Naive B cell (primary cell): Measurements from ENCODE around the gene AATF. TPM values are rescaled to one million over a fixed set of nuclear protein-coding genes. Genes with fewer than 3 reads are reported as not detected.
A peak's percentile ranks its signal among the peaks of the same experiment; 100 is the strongest.

Experiments
- ATAC-seq, 2 donors: fragments of 150-1000 bp; cut with Tn5 transposase; 2 replicates each; pipeline ENCODE4 v1.10.0; 2021; ENCODE audit warnings: low read depth in 2 of 2, mild to moderate bottlenecking in 2 of 2, moderate library complexity in 2 of 2
- DNase-seq: peaks from one replicate; pipeline ENCODE4 v3.0.0; 2022
- H3K27ac Mint-ChIP-seq, 6 donors: one replicate each; pipeline ENCODE4 v1.8.0; 2020 to 2022; ENCODE audit warnings: mild to moderate bottlenecking in 6 of 6, mixed read lengths in 6 of 6, moderate library complexity in 5 of 6, inconsistent platforms in 2 of 6
- H3K27me3 Mint-ChIP-seq, 3 donors: one replicate each; pipeline ENCODE4 v1.8.0; 2021 to 2022; ENCODE audit warnings: mixed read lengths in 3 of 3, mild to moderate bottlenecking in 1 of 3
- H3K36me3 Mint-ChIP-seq, 2 donors: one replicate each; pipeline ENCODE4 v1.8.0; 2020 to 2022; ENCODE audit warnings: mixed read lengths in 2 of 2, inconsistent platforms in 1 of 2, mild to moderate bottlenecking in 1 of 2
- H3K4me1 Mint-ChIP-seq, 3 donors: one replicate each; pipeline ENCODE4 v1.8.0; 2020 to 2022; ENCODE audit warnings: mixed read lengths in 3 of 3, inconsistent platforms in 1 of 3, mild to moderate bottlenecking in 1 of 3, moderate library complexity in 1 of 3
- H3K4me3 Mint-ChIP-seq, 8 donors: one replicate each; pipeline ENCODE4 v1.8.0; 2020 to 2022; ENCODE audit warnings: mild to moderate bottlenecking in 8 of 8, mixed read lengths in 8 of 8, moderate library complexity in 8 of 8, inconsistent platforms in 2 of 8
- H3K9me3 Mint-ChIP-seq, 7 donors: one replicate each; pipeline ENCODE4 v1.8.0; 2020 to 2022; ENCODE audit warnings: mixed read lengths in 7 of 7, mild to moderate bottlenecking in 5 of 7, inconsistent platforms in 2 of 7, moderate library complexity in 1 of 7
- polyA plus RNA-seq, 6 donors: library from polyadenylated mRNA; unstranded; fragments of 300-500 nt; fragmentation: Illumina TruSeq; gene quantifications; one replicate each; pipeline ENCODE4 v1.2.3, GENCODE V29; 2021; ENCODE audit warnings: low read depth in 6 of 6

AATF gene
- polyA plus RNA-seq, 6 donors from 2014 or later, result 63.8 to 96.7 (median 73.2) TPM

GRCh38 chr17:36939052-36939801, 9.5 kb upstream of the AATF start:
- peak overlapping the region; percentile 69 to 89 (median 80) for H3K4me3 Mint-ChIP-seq

GRCh38 chr17:36939802-36940312, 8.9 kb upstream of the AATF start:
- Mint-ChIP-seq H3K4me1 (peaks cover 54 to 58% (median 57%) of the 10 kb centered on the region in 3 donors), H3K4me3 (peak overlapping the region in 5 of 8 donors; percentile 39 to 89 (median 85))
- no peak for ATAC-seq

More at GRCh38 chr17:36939052-36939801, 9.5 kb upstream of the AATF start:
- peaks cover 0 to 15% (median 11%) of the 10 kb centered on the region in 7 donors for H3K9me3 Mint-ChIP-seq
- H3K27ac Mint-ChIP-seq, result peak overlapping the region in 5 of 6 donors; percentile 81 to 97 (median 88)
- peaks cover 48 to 81% (median 73%) of the 10 kb centered on the region in 3 donors for H3K27me3 Mint-ChIP-seq
- peaks cover 54 to 59% (median 57%) of the 10 kb centered on the region in 3 donors for H3K4me1 Mint-ChIP-seq
- no peaks in the 10 kb centered on the region for H3K36me3 Mint-ChIP-seq
- ATAC-seq (no peak), DNase-seq (no peak)

GRCh38 chr17:36940313-36941264, 8.2 kb upstream of the AATF start:
- peak overlapping the region in 4 of 6 donors; percentile 76 to 97 (median 83) for H3K27ac Mint-ChIP-seq
- no peak for DNase-seq
- peaks cover 0 to 15% (median 9%) of the 10 kb centered on the region in 7 donors for H3K9me3 Mint-ChIP-seq
- peaks cover 53 to 83% (median 65%) of the 10 kb centered on the region in 3 donors for H3K27me3 Mint-ChIP-seq
- no peaks in the 10 kb centered on the region for H3K36me3 Mint-ChIP-seq
- ATAC-seq, result no peak
- H3K4me3 Mint-ChIP-seq, result peak overlapping the region in 6 of 8 donors; percentile 25 to 89 (median 66)
- H3K4me1 Mint-ChIP-seq, result peaks cover 49 to 50% (median 50%) of the 10 kb centered on the region in 3 donors

More at GRCh38 chr17:36939802-36940312, 8.9 kb upstream of the AATF start:
- no peaks in the 10 kb centered on the region for H3K36me3 Mint-ChIP-seq
- H3K27ac Mint-ChIP-seq, result peak overlapping the region in 4 of 6 donors; percentile 81 to 97 (median 90)
- H3K27me3 Mint-ChIP-seq, result peaks cover 54 to 83% (median 72%) of the 10 kb centered on the region in 3 donors
- DNase-seq, result no peak
- peaks cover 0 to 15% (median 11%) of the 10 kb centered on the region in 7 donors for H3K9me3 Mint-ChIP-seq

GRCh38 chr17:36941265-36942010, 7.3 kb upstream of the AATF start:
- no peak for ATAC-seq
- H3K27ac Mint-ChIP-seq, result peak overlapping the region in 5 of 6 donors; percentile 6 to 95 (median 85)

GRCh38 chr17:36942019-36942599, 6.6 kb upstream of the AATF start:
- Mint-ChIP-seq H3K4me1 (peaks cover 38 to 43% (median 39%) of the 10 kb centered on the region in 3 donors), H3K36me3 (peaks cover 0 to 5% of the 10 kb centered on the region in 2 donors), H3K4me3 (peak overlapping the region in 7 of 8 donors; percentile 25 to 82 (median 55)), H3K27me3 (peaks cover 58 to 79% (median 64%) of the 10 kb centered on the region in 3 donors), H3K27ac (peak overlapping the region in 5 of 6 donors; percentile 6 to 95 (median 85)), H3K9me3 (peaks cover 0 to 15% (median 9%) of the 10 kb centered on the region in 7 donors)
- DNase-seq (no peak), ATAC-seq (no peak)

More at GRCh38 chr17:36941265-36942010, 7.3 kb upstream of the AATF start:
- no peak for DNase-seq
- H3K36me3 Mint-ChIP-seq, result no peaks in the 10 kb centered on the region
- H3K27me3 Mint-ChIP-seq, result peaks cover 55 to 79% (median 60%) of the 10 kb centered on the region in 3 donors
- H3K4me1 Mint-ChIP-seq, result peaks cover 43% of the 10 kb centered on the region in 3 donors
- peak overlapping the region; percentile 25 to 82 (median 64) for H3K4me3 Mint-ChIP-seq
- peaks cover 0 to 15% (median 9%) of the 10 kb centered on the region in 7 donors for H3K9me3 Mint-ChIP-seq

GRCh38 chr17:36942631-36943125, 6.1 kb upstream of the AATF start:
- Mint-ChIP-seq H3K27ac (peak overlapping the region in 1 of 6 donors; percentile 51), H3K27me3 (peaks cover 58 to 79% (median 62%) of the 10 kb centered on the region in 3 donors), H3K4me3 (peak overlapping the region in 2 of 8 donors; percentile 9 to 25), H3K9me3 (peaks cover 0 to 15% (median 9%) of the 10 kb centered on the region in 7 donors), H3K4me1 (peaks cover 34 to 38% (median 35%) of the 10 kb centered on the region in 3 donors), H3K36me3 (peaks cover 0 to 5% of the 10 kb centered on the region in 2 donors)
- DNase-seq, result no peak
- no peak for ATAC-seq

- H3K27me3 Mint-ChIP-seq, result peaks cover 55 to 72% (median 55%) of the 10 kb centered on the region in 3 donors
- no peak for DNase-seq
- peaks cover 34 to 41% (median 37%) of the 10 kb centered on the region in 3 donors for H3K4me1 Mint-ChIP-seq
- H3K4me3 Mint-ChIP-seq, result peak overlapping the region in 4 of 8 donors; percentile 29 to 73 (median 40)
- ATAC-seq, result no peak
- H3K27ac Mint-ChIP-seq, result peak overlapping the region in 3 of 6 donors; percentile 62 to 79 (median 62)
- H3K36me3 Mint-ChIP-seq, result peaks cover 0 to 5% of the 10 kb centered on the region in 2 donors
- H3K9me3 Mint-ChIP-seq, result peaks cover 0 to 15% (median 9%) of the 10 kb centered on the region in 7 donors
These were observed 5.2 kb upstream of the AATF start for GRCh38 chr17:36943250-36944191.

- peaks cover 0 to 5% of the 10 kb centered on the region in 2 donors for H3K36me3 Mint-ChIP-seq
- H3K4me3 Mint-ChIP-seq, result peak overlapping the region in 1 of 8 donors; percentile 75
- peaks cover 36 to 44% (median 37%) of the 10 kb centered on the region in 3 donors for H3K4me1 Mint-ChIP-seq
- DNase-seq (no peak), ATAC-seq (no peak)
- peak overlapping the region in 1 of 6 donors; percentile 41 for H3K27ac Mint-ChIP-seq
- H3K9me3 Mint-ChIP-seq, result peaks cover 0 to 15% (median 8%) of the 10 kb centered on the region in 7 donors
- H3K27me3 Mint-ChIP-seq, result peaks cover 48 to 63% (median 53%) of the 10 kb centered on the region in 3 donors
These were observed 4.2 kb upstream of the AATF start for GRCh38 chr17:36944553-36944952.

- H3K36me3 Mint-ChIP-seq, result peaks cover 0 to 5% of the 10 kb centered on the region in 2 donors
- no peak for DNase-seq
- H3K4me3 Mint-ChIP-seq, result peak overlapping the region in 1 of 8 donors; percentile 75
- H3K4me1 Mint-ChIP-seq, result peaks cover 37 to 46% (median 39%) of the 10 kb centered on the region in 3 donors
- H3K27ac Mint-ChIP-seq, result peak overlapping the region in 1 of 6 donors; percentile 27
- no peak for ATAC-seq
- peaks cover 42 to 57% (median 48%) of the 10 kb centered on the region in 3 donors for H3K27me3 Mint-ChIP-seq
- peaks cover 0 to 10% (median 5%) of the 10 kb centered on the region in 7 donors for H3K9me3 Mint-ChIP-seq
These were observed 3.6 kb upstream of the AATF start for GRCh38 chr17:36945140-36945539.

GRCh38 chr17:36945959-36946725, 2.6 kb upstream of the AATF start:
- peaks cover 0 to 5% of the 10 kb centered on the region in 2 donors for H3K36me3 Mint-ChIP-seq
- peaks cover 0 to 10% (median 5%) of the 10 kb centered on the region in 7 donors for H3K9me3 Mint-ChIP-seq
- DNase-seq, result no peak
- peaks cover 39 to 46% (median 42%) of the 10 kb centered on the region in 3 donors for H3K4me1 Mint-ChIP-seq
- ATAC-seq, result no peak
- H3K4me3 Mint-ChIP-seq, result peak overlapping the region in 1 of 8 donors; percentile 94
- no peak overlapping the region for H3K27ac Mint-ChIP-seq
- H3K27me3 Mint-ChIP-seq, result peaks cover 32 to 47% (median 45%) of the 10 kb centered on the region in 3 donors
